Epithelial cell of proximal tubule (primary cell): Measurements from ENCODE around the gene LYRM4. TPM values are rescaled to one million over a fixed set of nuclear protein-coding genes. Genes with fewer than 3 reads are reported as not detected.
"Not testable (repeated sequence)": the region's sequence is repeated elsewhere in the genome, so short reads cannot be mapped to it uniquely, and the experiment has no call there.

Experiments used
- DNase-seq: peaks from one replicate; pipeline ENCODE4 v3.0.0-alpha.2; 2011; ENCODE audit warnings: low read depth
- H3K4me3 ChIP-seq: 2 replicates; pipeline ENCODE4 v1.5.1; 2011; ENCODE audit warnings: low read depth, mild to moderate bottlenecking, low read length
- total RNA-seq: library from RNA; depleted of rRNA; stranded (reverse); fragments of >200 nt; gene quantifications from 2 replicates; pipeline ENCODE4 v1.2.3, GENCODE V29; 2015
- TF ChIP-seq, protein P1 (sequence below): conservative IDR thresholded peaks from 2 replicates; pipeline ENCODE4 v1.5.1; 2012; ENCODE audit warnings: low read depth, mild to moderate bottlenecking, low read length

Gene LYRM4
- total RNA-seq, 1 donor from 2014 or later: 17.8 TPM

DNA sequence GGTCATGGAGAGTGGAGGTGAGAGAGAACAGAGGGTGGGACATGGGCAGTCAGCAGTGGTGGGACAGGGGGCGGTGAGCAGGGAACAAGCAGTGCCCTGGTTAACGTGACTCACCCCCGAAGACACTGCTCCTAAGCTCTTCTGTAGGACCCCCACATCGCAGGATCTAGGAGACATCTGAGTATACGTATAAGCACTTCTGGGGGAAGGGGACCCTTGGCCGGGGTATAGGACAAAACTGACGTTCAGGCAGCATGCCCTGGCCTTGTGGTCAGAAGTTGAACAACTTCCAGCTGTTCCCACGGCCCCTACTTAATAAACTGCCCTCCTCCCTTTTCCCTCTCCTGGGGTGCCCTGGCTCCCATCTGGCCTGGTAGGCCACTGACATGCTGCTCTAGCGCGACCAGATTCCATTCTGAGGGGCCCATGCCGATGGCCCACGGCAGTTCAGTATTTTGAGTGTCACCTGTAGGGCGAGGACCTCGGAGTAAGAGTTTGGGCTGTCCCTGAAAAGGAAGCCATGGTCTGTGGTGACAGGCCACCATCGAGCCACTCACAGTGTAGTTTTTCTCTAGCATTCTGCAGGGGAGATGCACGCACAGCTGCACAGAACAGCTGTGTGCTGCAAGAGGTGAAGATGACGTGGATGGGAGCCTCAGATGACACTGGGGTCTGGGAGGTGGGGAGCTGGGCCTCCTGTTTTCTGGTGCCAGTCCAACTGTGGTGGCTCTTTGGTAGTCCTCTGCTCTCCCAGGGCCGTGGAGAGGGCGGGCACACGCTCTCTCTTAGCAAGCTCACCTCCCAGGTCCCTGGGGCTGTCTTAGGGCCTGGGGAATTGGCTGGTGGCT, 137.2 kb downstream of the LYRM4 start:
- no peak for DNase-seq
- TF ChIP-seq, protein P1, sequence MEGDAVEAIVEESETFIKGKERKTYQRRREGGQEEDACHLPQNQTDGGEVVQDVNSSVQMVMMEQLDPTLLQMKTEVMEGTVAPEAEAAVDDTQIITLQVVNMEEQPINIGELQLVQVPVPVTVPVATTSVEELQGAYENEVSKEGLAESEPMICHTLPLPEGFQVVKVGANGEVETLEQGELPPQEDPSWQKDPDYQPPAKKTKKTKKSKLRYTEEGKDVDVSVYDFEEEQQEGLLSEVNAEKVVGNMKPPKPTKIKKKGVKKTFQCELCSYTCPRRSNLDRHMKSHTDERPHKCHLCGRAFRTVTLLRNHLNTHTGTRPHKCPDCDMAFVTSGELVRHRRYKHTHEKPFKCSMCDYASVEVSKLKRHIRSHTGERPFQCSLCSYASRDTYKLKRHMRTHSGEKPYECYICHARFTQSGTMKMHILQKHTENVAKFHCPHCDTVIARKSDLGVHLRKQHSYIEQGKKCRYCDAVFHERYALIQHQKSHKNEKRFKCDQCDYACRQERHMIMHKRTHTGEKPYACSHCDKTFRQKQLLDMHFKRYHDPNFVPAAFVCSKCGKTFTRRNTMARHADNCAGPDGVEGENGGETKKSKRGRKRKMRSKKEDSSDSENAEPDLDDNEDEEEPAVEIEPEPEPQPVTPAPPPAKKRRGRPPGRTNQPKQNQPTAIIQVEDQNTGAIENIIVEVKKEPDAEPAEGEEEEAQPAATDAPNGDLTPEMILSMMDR: no peak
- no peak overlapping the region for H3K4me3 ChIP-seq

DNA sequence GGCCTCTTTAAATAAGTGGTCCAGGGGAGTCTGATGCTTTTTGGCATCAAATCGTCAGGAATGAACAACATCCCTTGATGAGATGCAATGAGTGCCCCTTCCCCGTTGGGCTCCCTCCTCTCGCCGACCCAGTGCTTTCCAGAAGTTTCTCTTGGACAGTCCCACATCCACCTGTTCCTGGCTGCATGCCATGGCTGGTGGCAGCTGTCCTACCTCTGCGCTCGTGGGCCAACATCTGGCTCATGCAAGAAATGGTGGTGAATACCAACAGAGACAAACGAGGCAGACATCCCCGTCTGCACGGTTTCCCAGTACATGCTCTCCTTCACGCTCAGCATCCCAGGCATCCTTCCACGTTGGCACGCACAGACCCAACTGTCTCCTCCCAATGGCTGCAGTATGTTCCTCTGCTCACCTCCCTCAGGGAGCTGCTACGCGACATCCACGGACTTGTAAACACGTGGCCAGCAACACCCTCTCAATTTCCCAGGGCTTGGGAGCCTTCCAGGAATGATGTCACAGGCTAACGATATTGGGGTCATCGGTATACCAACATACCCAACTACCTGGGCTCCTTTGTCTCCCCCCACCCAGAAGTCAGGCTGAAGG, 138.1 kb downstream of the LYRM4 start:
- TF ChIP-seq, protein P1: no peak
- DNase-seq: no peak

DNA sequence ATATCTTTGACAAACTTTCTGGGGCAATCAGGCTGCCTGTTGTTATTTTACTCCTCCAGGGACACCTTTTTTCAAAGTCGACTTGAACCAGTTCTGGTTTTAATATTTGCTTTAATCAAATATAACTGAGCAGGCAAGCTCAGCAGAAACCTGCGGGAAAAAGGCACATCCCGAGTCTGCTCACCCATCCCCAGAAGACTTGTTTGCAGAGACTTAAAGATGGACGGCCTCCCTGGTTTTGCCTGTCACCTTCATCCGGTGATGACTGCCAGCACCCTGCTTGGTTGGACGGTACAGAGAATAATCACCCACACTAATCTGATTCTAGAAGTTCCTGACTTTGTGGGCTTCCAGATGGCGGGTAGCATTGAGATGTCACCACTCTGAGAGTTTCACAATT, 138.8 kb downstream of the LYRM4 start:
- DNase-seq: no peak
- TF ChIP-seq, protein P1: no peak
- H3K4me3 ChIP-seq: no peak overlapping the region

More for the DNA sequence above, 138.1 kb downstream of the LYRM4 start:
- H3K4me3 ChIP-seq: no peak overlapping the region

DNA sequence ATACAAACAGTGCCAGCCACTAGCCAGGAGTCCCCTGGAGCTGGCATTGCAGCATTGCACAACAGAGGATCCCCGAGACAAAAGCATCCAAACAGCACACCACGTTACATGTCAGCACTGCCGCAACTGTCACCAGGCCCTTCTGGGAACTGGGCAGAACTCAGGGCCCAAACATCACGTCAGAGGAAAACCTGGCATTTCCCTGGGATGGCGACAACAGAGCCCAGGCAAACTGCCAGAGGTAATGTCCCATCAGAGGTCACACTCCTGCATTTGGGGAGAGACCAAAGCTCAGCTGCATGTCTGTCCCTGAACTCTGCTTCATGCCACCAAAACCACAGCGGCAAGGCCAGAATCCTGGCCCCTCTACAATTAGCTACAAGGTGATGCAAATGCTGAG, 139.3 kb downstream of the LYRM4 start:
- H3K4me3 ChIP-seq: no peak overlapping the region
- TF ChIP-seq, protein P1: no peak
- DNase-seq: no peak

DNA sequence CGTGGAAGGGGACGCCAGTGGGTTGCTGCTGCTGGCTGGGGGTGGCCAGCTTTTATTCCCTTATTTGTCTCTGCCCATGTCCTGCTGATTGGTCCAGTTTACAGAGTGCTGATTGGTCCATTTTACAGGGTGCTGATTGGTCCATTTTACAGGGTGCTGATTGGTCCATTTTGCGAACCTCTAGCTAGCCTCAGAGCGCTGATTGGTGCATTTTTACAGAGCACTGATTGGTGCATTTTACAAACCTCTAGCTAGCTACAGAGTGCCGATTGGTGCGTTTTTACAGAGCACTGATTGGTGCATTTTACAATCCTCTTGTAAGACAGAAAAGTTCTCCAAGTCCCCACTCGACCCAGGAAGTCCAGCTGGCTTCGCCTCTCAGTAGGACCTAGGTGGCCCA, 140.2 kb downstream of the LYRM4 start:
- H3K4me3 ChIP-seq, DNase-seq: not testable (repeated sequence)

DNA sequence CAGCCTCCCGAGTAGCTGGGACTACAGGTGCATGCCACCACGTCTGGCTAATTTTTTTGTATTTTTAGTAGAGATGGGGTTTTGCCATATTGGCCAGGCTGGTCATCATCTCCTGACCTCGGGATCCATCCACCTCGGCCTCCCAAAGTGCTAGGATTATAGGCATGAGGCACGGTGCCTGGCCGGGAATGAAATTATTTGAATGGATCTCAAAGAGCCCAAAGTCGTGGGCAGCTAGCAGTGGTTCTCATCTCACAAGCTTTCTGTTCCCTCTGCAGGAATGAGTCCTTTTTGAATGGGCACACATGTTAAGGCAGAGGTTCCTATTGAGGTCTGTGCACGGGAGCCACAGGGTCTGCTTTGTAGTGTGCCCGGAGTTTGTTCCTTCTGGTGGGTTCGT, 140.7 kb downstream of the LYRM4 start:
- TF ChIP-seq, protein P1: no peak
- H3K4me3 ChIP-seq: no peak overlapping the region
- no peak for DNase-seq

DNA sequence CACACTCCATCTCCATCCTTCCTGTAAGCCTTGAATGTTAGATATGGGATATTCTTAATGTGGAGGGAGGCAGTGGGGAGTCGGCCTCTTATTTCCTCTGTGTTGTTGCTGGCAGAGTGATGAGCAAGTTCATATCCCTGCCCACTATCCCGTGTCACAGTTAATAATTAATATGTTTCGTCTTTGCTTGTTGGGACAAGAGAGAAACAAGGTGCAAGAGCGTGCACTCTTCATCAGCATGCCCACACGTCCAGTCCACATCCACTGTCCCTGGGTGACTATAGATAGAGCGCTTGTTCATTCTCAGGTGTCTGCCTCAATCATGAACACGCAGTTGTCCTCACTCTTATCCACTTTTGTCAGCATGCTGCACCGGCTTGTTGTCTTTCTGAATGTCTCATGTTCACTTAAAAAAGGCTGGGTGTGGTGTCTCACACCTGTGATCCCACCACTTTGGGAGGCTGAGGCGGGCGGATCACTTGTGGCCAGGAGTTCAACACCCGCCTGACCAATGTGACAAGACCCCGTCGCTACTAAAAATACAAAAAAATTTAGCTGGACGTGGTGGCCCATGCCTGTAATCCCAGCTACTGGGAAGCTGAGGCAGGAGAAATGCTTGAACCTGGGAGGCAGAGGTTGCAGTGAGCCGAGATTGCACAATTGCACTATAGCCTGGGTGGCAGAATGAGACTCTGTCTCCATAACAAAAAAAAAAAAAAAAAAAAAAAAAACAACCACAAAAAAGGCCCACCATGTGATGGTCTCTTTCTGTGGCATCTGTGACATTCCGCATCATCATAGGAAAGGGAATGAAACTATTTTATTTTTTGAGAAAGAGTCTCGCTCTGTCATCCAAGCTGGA, 141.4 kb downstream of the LYRM4 start:
- DNase-seq: no peak
- H3K4me3 ChIP-seq: no peak overlapping the region
- TF ChIP-seq, protein P1: no peak
